WTC11 (cell line): ENCODE data around the gene NEXMIF. TPM values are rescaled to one million over a fixed set of nuclear protein-coding genes. Genes with fewer than 3 reads are reported as not detected.

ENCODE experiments used
- ATAC-seq: fragments of 200-7000 bp; cut with Tn5 transposase; 2 replicates; pipeline ENCODE4 v1.10.0; 2021; ENCODE audit warnings: mild to moderate bottlenecking, moderate library complexity
- CTCF ChIA-PET: fragments of 300-600 bp; sonication (Branson Sonifier 250); formaldehyde crosslinking; loops from one replicate; lab custom pipeline; 2021; ENCODE audit warnings: antibody characterized with exemption; lab: Charles Lee
- POLR2A ChIA-PET: fragments of 350-600 bp; sonication (Branson Sonifier 250); formaldehyde crosslinking; loops from one replicate; lab custom pipeline; 2021; ENCODE audit warnings: antibody characterized with exemption; lab: Charles Lee
- DNase-seq: peaks from one replicate; pipeline ENCODE4 v3.0.0; 2021; ENCODE audit warnings: low spot score
- H3K27ac Mint-ChIP-seq: 2 replicates; pipeline ENCODE4 v1.8.0; 2021; ENCODE audit warnings: mixed read lengths
- H3K27me3 Mint-ChIP-seq: 2 replicates; pipeline ENCODE4 v1.8.0; 2021; ENCODE audit warnings: low read depth, mild to moderate bottlenecking, moderate library complexity, mixed read lengths
- H3K36me3 Mint-ChIP-seq: 2 replicates; pipeline ENCODE4 v1.8.0; 2021; ENCODE audit warnings: mixed read lengths
- H3K4me1 Mint-ChIP-seq: 2 replicates; pipeline ENCODE4 v1.8.0; 2022; ENCODE audit warnings: mixed read lengths
- H3K4me3 Mint-ChIP-seq: 2 replicates; pipeline ENCODE4 v1.8.0; 2021; ENCODE audit warnings: mild to moderate bottlenecking, moderate library complexity, mixed read lengths
- H3K9me3 Mint-ChIP-seq: 2 replicates; pipeline ENCODE4 v1.8.0; 2021; ENCODE audit warnings: mixed read lengths
- ATF2 ChIP-seq: sonication (generic); formaldehyde crosslinking; IDR thresholded peaks from 2 replicates; pipeline ENCODE4 v1.8.1; 2022; ENCODE audit warnings: low read depth, missing genetic modification reagents, borderline replicate concordance
- ETV6 ChIP-seq: sonication (generic); formaldehyde crosslinking; IDR thresholded peaks from 2 replicates; pipeline ENCODE4 v1.8.1; 2022; ENCODE audit warnings: mild to moderate bottlenecking, missing genetic modification reagents
- FOXK1 ChIP-seq: sonication (generic); formaldehyde crosslinking; IDR thresholded peaks from 2 replicates; pipeline ENCODE4 v1.8.0; 2022; ENCODE audit warnings: mild to moderate bottlenecking, moderate library complexity, missing genetic modification reagents
- KAT7 ChIP-seq: sonication (generic); formaldehyde crosslinking; IDR thresholded peaks from 2 replicates; pipeline ENCODE4 v1.8.1; 2023; ENCODE audit warnings: missing genetic modification reagents, mild to moderate bottlenecking, borderline replicate concordance
- MLX ChIP-seq: sonication (generic); formaldehyde crosslinking; IDR thresholded peaks from 2 replicates; pipeline ENCODE4 v1.8.1; 2023; ENCODE audit warnings: mild to moderate bottlenecking, missing genetic modification reagents, moderate library complexity
- PRDM15 ChIP-seq: sonication (generic); formaldehyde crosslinking; IDR thresholded peaks from 2 replicates; pipeline ENCODE4 v1.8.0; 2022; ENCODE audit warnings: missing genetic modification reagents
- PRRX2 ChIP-seq: fragments of 250-450 bp; sonication (Bioruptor Pico); IDR thresholded peaks from 2 replicates; pipeline ENCODE4 v1.8.0; 2021; ENCODE audit warnings: mild to moderate bottlenecking
- ZNF281 ChIP-seq: sonication (generic); formaldehyde crosslinking; IDR thresholded peaks from 2 replicates; pipeline ENCODE4 v1.8.0; 2023; ENCODE audit warnings: mild to moderate bottlenecking, missing genetic modification reagents
- ZSCAN18 ChIP-seq: fragments of 250-450 bp; sonication (Bioruptor Pico); IDR thresholded peaks from 2 replicates; pipeline ENCODE4 v2.1.2; 2022; ENCODE audit warnings: mild to moderate bottlenecking, moderate library complexity
- total RNA-seq: library from RNA; stranded (reverse); gene quantifications from 3 replicates; pipeline ENCODE4 v1.2.3, GENCODE V29; 2021

NEXMIF gene
- total RNA-seq, 1 experiment from 2014 or later: 0.94 TPM

DNA sequence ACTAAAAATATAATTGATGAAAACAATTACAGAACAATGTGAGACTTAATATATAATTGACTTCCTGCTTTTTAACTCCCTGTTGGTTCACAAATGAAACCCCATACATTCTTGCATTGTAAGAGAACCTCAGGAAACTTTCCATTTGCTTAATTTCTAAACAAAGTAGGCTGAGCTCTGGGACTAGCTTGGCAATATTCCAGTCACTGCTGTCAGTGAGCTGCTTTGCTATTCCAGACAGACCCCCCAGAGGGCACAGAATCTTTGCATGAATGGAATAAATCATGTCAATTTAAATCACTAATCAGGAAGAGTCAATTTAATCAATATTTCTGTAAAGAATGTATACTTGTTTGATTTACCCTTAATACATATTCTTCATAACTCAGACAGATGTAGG lies 110.6 kb downstream of the NEXMIF start:
- no peaks in the 10 kb centered on the region for H3K27me3 Mint-ChIP-seq
- CTCF ChIA-PET: interaction anchor here (0.7 kb wide), 1 partner anchor 128 kb away, joined by 3 read pairs; no protein-coding TSS in a partner anchor
- TF ChIP-seq ZNF281 (CRISPR knock-in tag) (no peak), PRRX2 (no peak)
- TF ChIP-seq, all 79 proteins: peak for 0
- ATAC-seq (no peak), DNase-seq (no peak)
- Mint-ChIP-seq H3K36me3 (no peaks in the 10 kb centered on the region), H3K27ac (no peak overlapping the region), H3K4me3 (no peak overlapping the region), H3K4me1 (peaks cover 26% of the 10 kb centered on the region), H3K9me3 (no peaks in the 10 kb centered on the region; the same call in 1 of the 2 replicates)
- POLR2A ChIA-PET: no interaction called here

GRCh38 chrX:74804574-74804973 lies 120.7 kb downstream of the NEXMIF start:
- Mint-ChIP-seq H3K27me3 (no peaks in the 10 kb centered on the region; the same call in 1 of the 2 replicates), H3K27ac (no peak overlapping the region), H3K36me3 (no peaks in the 10 kb centered on the region), H3K4me1 (peaks cover 15% of the 10 kb centered on the region), H3K9me3 (no peaks in the 10 kb centered on the region), H3K4me3 (no peak overlapping the region)
- no peak for TF ChIP-seq ATF2 (CRISPR knock-in tag)
- ChIA-PET POLR2A (no interaction called here), CTCF (no interaction called here)
- ATAC-seq: peak; percentile 43
- no peak for DNase-seq

- no peaks in the 10 kb centered on the region for H3K27me3 Mint-ChIP-seq
- POLR2A ChIA-PET: no interaction called here
- no peak overlapping the region for H3K4me3 Mint-ChIP-seq
- no peak for DNase-seq
- no peak overlapping the region for H3K27ac Mint-ChIP-seq
- H3K9me3 Mint-ChIP-seq: peaks cover 10% of the 10 kb centered on the region
- TF ChIP-seq FOXK1 (CRISPR knock-in tag): no peak
- TF ChIP-seq ZSCAN18 (CRISPR knock-in tag): no peak
- no peak for TF ChIP-seq PRDM15 (CRISPR knock-in tag)
- no peak for TF ChIP-seq ETV6
- TF ChIP-seq KAT7 (CRISPR knock-in tag): no peak
- no peak for TF ChIP-seq MLX (CRISPR knock-in tag)
- TF ChIP-seq, all 79 proteins: peak for 0
- ATAC-seq: no peak
- Mint-ChIP-seq H3K36me3 (peaks cover under 1% of the 10 kb centered on the region), H3K4me1 (peaks cover 14% of the 10 kb centered on the region)
- CTCF ChIA-PET: no interaction called here
These were observed 125.2 kb downstream of the NEXMIF start for GRCh38 chrX:74800062-74800461.
